Measurements from ENCODE around the gene CNGB1.
A peak's percentile ranks its signal among the peaks of the same experiment; 100 is the strongest.

The CNGB1 gene

GRCh38 chr16:58002416-58002800 lies 31.5 kb upstream of the CNGB1 start:
- no peak overlapping the region for H3K9ac ChIP-seq (ENCODE audit: low read length)
- no peaks in the 10 kb centered on the region for H3K36me3 ChIP-seq (ENCODE audit: control insufficient read depth, low read depth, low read length)
- H3K27me3 ChIP-seq (ENCODE audit: control insufficient read depth, insufficient read depth, low read length): no peaks in the 10 kb centered on the region
- peaks cover 12% of the 10 kb centered on the region for H3K4me1 ChIP-seq (ENCODE audit: control insufficient read depth, low read depth, low read length)
- H3K9me3 ChIP-seq (ENCODE audit: control insufficient read depth, low read depth, low read length): no peaks in the 10 kb centered on the region
- H3K27ac ChIP-seq (ENCODE audit: low read length): no peak overlapping the region
- no peak overlapping the region for H3K4me3 ChIP-seq (ENCODE audit: low read length)

- Histone ChIP-seq H3K9me3 (ENCODE audit: control insufficient read depth, low read depth, low read length) (no peaks in the 10 kb centered on the region), H3K36me3 (ENCODE audit: control insufficient read depth, low read depth, low read length) (no peaks in the 10 kb centered on the region), H3K27ac (ENCODE audit: low read length) (no peak overlapping the region), H3K4me1 (ENCODE audit: control insufficient read depth, low read depth, low read length) (peaks cover 12% of the 10 kb centered on the region), H3K4me3 (ENCODE audit: low read length) (peak overlapping the region; percentile 78), H3K9ac (ENCODE audit: low read length) (peak overlapping the region; percentile 62), H3K27me3 (ENCODE audit: control insufficient read depth, insufficient read depth, low read length) (no peaks in the 10 kb centered on the region)
Measured at GRCh38 chr16:58001781-58002415, 31.0 kb upstream of the CNGB1 start.

DNA sequence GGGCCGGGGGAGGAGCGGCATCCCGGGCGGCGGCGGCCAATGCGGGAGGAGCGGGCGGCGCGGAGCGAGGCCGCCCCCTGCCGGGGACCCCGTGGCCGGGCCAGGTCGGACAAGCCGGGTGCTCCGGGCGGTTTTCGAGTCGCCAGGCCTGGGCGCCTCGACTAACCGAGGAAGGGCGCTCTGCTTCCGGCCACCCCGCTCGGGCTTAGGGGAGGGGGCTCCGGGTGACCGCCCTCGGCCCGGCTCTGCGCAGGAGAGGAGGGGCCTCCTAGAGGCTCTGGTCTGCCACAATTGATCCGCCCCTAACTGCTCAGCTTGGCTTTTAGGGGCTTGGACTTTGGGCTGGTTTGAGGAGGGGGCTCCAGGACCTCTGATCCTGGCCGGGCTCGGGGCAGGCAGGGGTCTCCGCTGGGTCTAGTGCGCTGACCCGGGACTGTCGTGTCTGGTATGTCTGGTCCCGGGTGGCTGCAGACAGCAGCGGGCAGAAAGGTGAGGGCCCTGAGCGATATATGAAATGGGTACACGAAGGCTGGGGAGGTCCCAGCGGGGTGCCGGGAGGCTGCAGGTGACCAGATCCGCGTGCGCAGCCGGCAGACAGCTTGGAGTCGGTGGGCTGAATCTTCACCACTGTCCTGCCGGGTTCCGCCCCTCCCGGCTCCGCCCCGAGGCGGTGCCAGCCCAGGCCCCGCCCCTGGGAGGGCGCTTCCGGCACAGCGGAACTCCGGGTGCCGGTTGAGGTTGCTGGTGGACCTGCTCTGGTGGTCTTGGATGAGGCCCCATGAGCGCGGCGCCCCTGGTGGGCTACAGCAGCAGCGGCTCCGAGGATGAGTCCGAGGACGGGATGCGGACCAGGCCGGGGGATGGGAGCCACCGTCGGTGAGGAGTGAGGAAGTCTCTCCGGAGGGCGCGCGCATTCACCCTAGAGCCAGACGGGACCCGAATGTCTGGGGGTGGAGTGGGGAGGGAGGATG lies 30.1 kb upstream of the CNGB1 start, which contains the start of gene USB1:
Gene USB1, plus strand, starts transcription at position 702 of the 971 bp plus-strand sequence. Its CDS starts 77 bp downstream, at position 779.
- Histone ChIP-seq H3K27ac (ENCODE audit: low read length) (no peak within 1 kb of the TSS), H3K4me1 (ENCODE audit: control insufficient read depth, low read depth, low read length) (peaks cover 12% of the 10 kb centered on the region), H3K9me3 (ENCODE audit: control insufficient read depth, low read depth, low read length) (no peaks in the 10 kb centered on the region), H3K4me3 (ENCODE audit: low read length) (peak within 1 kb of the TSS; percentile 78), H3K9ac (ENCODE audit: low read length) (peak within 1 kb of the TSS; percentile 62), H3K27me3 (ENCODE audit: control insufficient read depth, insufficient read depth, low read length) (no peaks in the 10 kb centered on the region), H3K36me3 (ENCODE audit: control insufficient read depth, low read depth, low read length) (no peaks in the 10 kb centered on the region)

GRCh38 chr16:57999971-58000705 lies 29.2 kb upstream of the CNGB1 start, which contains the start of gene ZNF319:
ZNF319 (minus strand) TSS chr16:58000672; CDS start chr16:57998265, 2,407 bp downstream.
- Histone ChIP-seq H3K4me1 (ENCODE audit: control insufficient read depth, low read depth, low read length) (peaks cover 12% of the 10 kb centered on the region), H3K27ac (ENCODE audit: low read length) (no peak within 1 kb of the TSS), H3K36me3 (ENCODE audit: control insufficient read depth, low read depth, low read length) (no peaks in the 10 kb centered on the region), H3K4me3 (ENCODE audit: low read length) (peak within 1 kb of the TSS; percentile 78), H3K27me3 (ENCODE audit: control insufficient read depth, insufficient read depth, low read length) (no peaks in the 10 kb centered on the region), H3K9ac (ENCODE audit: low read length) (peak within 1 kb of the TSS; percentile 62), H3K9me3 (ENCODE audit: control insufficient read depth, low read depth, low read length) (no peaks in the 10 kb centered on the region)

DNA sequence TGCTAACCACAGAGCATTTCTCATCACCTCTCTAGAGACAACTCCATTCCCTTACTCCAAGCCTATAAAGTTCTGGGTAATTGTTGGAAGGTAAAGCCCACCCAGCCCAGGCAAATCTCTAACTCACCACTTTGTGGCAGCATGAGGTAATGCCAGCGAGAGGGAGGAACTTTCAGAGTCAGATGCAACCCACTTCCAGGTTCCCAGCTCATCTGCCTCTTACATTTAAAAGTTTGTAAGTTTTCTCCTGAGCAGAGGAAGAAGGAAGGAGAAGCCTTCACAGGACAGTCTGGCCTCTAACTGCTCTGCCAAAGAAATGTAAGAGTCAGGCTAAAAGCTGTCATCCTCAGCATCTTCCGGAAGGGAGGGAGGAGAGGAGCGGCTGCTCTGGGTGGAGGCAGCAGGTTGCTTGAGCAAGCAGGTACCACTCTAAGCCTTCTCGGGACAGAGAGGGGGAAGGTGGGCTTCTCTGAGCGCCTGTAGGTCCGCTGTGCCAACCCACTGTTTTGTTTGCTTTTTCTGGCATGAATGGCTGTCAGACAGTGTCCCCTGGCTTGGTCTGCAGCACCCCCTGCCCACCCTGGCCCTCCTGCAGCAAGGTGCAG lies 28.5 kb upstream of the CNGB1 start:
- no peaks in the 10 kb centered on the region for H3K9me3 ChIP-seq (ENCODE audit: control insufficient read depth, low read depth, low read length)
- H3K4me1 ChIP-seq (ENCODE audit: control insufficient read depth, low read depth, low read length): peaks cover 12% of the 10 kb centered on the region
- no peaks in the 10 kb centered on the region for H3K36me3 ChIP-seq (ENCODE audit: control insufficient read depth, low read depth, low read length)
- no peaks in the 10 kb centered on the region for H3K27me3 ChIP-seq (ENCODE audit: control insufficient read depth, insufficient read depth, low read length)
- peak overlapping the region; percentile 58 for H3K4me3 ChIP-seq (ENCODE audit: low read length)
- no peak overlapping the region for H3K9ac ChIP-seq (ENCODE audit: low read length)
- no peak overlapping the region for H3K27ac ChIP-seq (ENCODE audit: low read length)

GRCh38 chr16:57998992-57999365 lies 28.1 kb upstream of the CNGB1 start:
- Histone ChIP-seq H3K9ac (ENCODE audit: low read length) (no peak overlapping the region), H3K4me3 (ENCODE audit: low read length) (no peak overlapping the region), H3K36me3 (ENCODE audit: control insufficient read depth, low read depth, low read length) (no peaks in the 10 kb centered on the region), H3K27me3 (ENCODE audit: control insufficient read depth, insufficient read depth, low read length) (no peaks in the 10 kb centered on the region), H3K9me3 (ENCODE audit: control insufficient read depth, low read depth, low read length) (no peaks in the 10 kb centered on the region), H3K27ac (ENCODE audit: low read length) (no peak overlapping the region), H3K4me1 (ENCODE audit: control insufficient read depth, low read depth, low read length) (peaks cover 12% of the 10 kb centered on the region)

- Histone ChIP-seq H3K4me3 (ENCODE audit: low read length) (no peak overlapping the region), H3K4me1 (ENCODE audit: control insufficient read depth, low read depth, low read length) (peaks cover 12% of the 10 kb centered on the region), H3K36me3 (ENCODE audit: control insufficient read depth, low read depth, low read length) (no peaks in the 10 kb centered on the region), H3K9me3 (ENCODE audit: control insufficient read depth, low read depth, low read length) (no peaks in the 10 kb centered on the region), H3K9ac (ENCODE audit: low read length) (no peak overlapping the region), H3K27ac (ENCODE audit: low read length) (no peak overlapping the region), H3K27me3 (ENCODE audit: control insufficient read depth, insufficient read depth, low read length) (no peaks in the 10 kb centered on the region)
Measured at GRCh38 chr16:57998486-57998885, 27.6 kb upstream of the CNGB1 start.

DNA sequence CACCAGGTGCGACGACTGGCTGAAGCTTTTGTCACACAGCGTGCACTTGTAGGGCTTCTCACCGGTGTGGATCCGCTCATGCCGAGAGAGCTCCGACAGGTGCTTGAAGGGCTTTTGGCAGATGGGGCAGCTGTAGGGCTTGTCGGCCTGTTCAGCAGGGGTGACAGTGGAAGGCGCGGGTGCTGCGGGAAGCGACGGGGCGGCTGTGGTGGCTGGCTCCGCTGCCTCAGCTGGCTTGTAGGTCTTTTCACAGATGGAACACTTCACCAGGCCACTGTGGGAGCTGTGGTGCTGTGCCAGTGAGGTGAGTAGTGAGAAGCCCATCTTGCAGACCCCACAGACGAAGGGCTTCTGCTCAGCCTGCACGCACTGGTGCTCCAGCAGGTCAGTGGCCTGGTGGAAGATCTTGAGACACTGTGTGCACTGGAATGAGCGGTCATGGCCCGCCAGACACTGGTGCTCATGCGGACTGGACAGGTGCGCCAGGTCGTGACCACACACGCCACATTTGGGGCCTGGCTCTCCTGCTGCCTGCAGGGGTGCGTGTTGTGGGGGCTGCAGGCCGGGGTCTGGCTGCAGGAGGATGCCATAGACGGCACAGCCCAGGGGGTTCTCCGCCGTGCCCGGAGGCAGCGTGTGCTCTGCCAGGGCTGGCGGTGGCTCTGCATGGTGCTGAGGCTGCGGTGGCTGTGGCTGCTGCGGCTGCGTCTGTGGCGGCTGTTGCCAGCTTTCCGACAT lies 26.8 kb upstream of the CNGB1 start:
- no peak overlapping the region for H3K9ac ChIP-seq (ENCODE audit: low read length)
- no peak overlapping the region for H3K4me3 ChIP-seq (ENCODE audit: low read length)
- no peaks in the 10 kb centered on the region for H3K9me3 ChIP-seq (ENCODE audit: control insufficient read depth, low read depth, low read length)
- no peaks in the 10 kb centered on the region for H3K36me3 ChIP-seq (ENCODE audit: control insufficient read depth, low read depth, low read length)
- no peaks in the 10 kb centered on the region for H3K27me3 ChIP-seq (ENCODE audit: control insufficient read depth, insufficient read depth, low read length)
- no peak overlapping the region for H3K27ac ChIP-seq (ENCODE audit: low read length)
- H3K4me1 ChIP-seq (ENCODE audit: control insufficient read depth, low read depth, low read length): peaks cover 12% of the 10 kb centered on the region

DNA sequence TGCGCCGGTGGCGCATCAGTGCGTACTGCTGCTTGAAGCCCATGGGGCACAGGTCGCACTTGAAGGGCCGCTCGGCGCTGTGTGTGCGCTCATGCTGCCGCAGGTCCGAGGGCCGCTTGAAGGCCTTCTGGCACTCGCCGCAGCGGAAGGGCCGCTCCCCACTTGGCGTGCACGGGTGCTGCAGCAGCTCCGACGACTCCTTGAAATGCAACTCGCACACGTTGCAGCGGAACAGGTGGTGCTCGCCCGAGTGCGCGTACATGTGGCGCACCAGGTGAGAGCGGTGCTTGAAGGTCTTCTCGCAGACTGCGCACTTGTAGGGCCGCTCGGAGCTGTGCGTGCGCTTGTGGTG lies 26.2 kb upstream of the CNGB1 start:
- no peaks in the 10 kb centered on the region for H3K9me3 ChIP-seq (ENCODE audit: control insufficient read depth, low read depth, low read length)
- no peak overlapping the region for H3K9ac ChIP-seq (ENCODE audit: low read length)
- no peak overlapping the region for H3K27ac ChIP-seq (ENCODE audit: low read length)
- H3K4me1 ChIP-seq (ENCODE audit: control insufficient read depth, low read depth, low read length): peaks cover 12% of the 10 kb centered on the region
- H3K36me3 ChIP-seq (ENCODE audit: control insufficient read depth, low read depth, low read length): no peaks in the 10 kb centered on the region
- no peaks in the 10 kb centered on the region for H3K27me3 ChIP-seq (ENCODE audit: control insufficient read depth, insufficient read depth, low read length)
- H3K4me3 ChIP-seq (ENCODE audit: low read length): no peak overlapping the region

- no peaks in the 10 kb centered on the region for H3K9me3 ChIP-seq (ENCODE audit: control insufficient read depth, low read depth, low read length)
- H3K27ac ChIP-seq (ENCODE audit: low read length): no peak overlapping the region
- H3K4me1 ChIP-seq (ENCODE audit: control insufficient read depth, low read depth, low read length): peaks cover 7% of the 10 kb centered on the region
Measured at GRCh38 chr16:57996406-57997175, 25.7 kb upstream of the CNGB1 start.

More at GRCh38 chr16:57996406-57997175, 25.7 kb upstream of the CNGB1 start:
- no peak overlapping the region for H3K4me3 ChIP-seq (ENCODE audit: low read length)
- no peak overlapping the region for H3K9ac ChIP-seq (ENCODE audit: low read length)
- H3K36me3 ChIP-seq (ENCODE audit: control insufficient read depth, low read depth, low read length): no peaks in the 10 kb centered on the region
- no peaks in the 10 kb centered on the region for H3K27me3 ChIP-seq (ENCODE audit: control insufficient read depth, insufficient read depth, low read length)
